GM18909 (cell line): ENCODE data around the gene TRRAP.

Source experiments
- ATAC-seq: cut with Tn5 transposase; IDR thresholded peaks from one replicate; pipeline ENCODE4 v1.9.1; 2021; ENCODE audit warnings: mild to moderate bottlenecking; ENCODE audit not compliant: unreplicated experiment, poor library complexity

TRRAP gene

DNA sequence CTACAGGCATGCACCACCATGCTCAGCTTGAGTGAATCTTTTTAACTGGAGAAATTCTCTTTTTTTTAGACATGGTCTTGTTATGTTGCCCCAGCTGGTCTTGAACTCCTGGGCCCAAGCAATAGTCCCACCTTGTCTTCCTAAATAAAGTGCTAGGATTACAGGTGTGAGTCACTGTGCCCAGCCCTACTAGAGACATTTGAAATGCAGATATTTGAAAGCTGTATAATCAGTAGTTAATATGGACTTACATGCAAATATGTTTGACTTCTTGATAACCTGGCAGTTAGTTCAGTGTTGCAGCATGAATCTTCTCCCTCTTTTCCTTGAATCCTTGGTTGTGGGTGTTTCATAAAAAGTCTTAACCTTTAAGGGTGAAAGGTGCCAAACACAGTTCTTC lies 8.7 kb downstream of the TRRAP start:
- no peak for ATAC-seq

DNA sequence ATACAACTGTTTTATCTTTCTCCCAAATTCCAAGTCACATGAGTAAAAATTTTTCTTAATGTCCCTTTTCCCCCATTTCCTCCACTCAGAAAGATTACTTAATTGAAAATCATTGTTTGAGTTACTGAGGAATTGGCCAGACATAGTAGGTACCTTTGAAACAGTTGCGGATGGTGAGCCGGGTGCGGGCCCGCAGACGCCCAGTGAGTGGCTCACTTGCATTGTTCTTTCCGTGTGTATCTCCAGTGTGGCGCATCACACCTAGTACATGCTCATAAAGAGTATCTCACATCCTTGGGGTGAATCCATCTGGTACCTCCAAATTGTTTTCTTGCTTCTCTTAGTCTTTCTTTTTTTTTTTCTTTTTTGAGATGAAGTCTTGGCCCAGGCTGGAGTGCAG lies 14.3 kb downstream of the TRRAP start:
- no peak for ATAC-seq

DNA sequence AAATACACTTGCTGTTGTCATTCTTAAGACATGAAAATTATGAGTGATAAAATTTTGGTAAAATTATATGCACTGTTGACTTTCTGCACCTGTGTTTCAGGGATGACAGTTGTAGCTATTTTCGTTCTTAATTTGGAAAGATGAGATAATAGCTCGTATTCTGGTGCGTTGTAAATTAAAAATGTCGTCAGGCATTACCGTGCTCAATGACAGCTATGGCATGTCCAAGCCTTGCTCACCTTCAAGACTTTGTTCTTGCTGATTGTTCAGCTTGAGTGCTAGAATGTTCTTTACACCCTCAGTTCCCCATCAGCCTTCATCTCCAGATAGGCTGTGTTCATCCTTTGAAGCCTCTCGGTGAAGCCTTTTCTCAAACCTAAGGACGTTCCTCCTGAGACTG lies 21.5 kb downstream of the TRRAP start:
- ATAC-seq, result no peak

DNA sequence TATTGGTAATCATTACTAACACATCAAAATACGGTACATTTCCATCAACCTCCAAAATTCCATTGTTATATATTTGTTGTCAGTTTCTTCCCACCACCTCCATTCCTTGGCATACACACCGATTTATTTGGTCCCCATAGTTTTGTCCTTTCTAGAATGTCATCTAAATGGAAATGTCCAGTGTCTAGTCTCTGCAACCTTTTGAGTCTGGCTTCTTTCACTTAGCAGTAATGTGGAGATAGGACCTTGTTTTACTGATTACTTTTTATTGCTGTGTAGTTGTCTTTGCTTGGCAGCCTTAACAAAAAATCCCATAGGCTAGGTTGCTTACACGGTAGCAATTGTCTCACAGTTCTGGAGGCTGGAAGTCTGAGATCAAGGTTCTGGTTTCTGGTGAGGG lies 22.5 kb downstream of the TRRAP start:
- ATAC-seq, result no peak

DNA sequence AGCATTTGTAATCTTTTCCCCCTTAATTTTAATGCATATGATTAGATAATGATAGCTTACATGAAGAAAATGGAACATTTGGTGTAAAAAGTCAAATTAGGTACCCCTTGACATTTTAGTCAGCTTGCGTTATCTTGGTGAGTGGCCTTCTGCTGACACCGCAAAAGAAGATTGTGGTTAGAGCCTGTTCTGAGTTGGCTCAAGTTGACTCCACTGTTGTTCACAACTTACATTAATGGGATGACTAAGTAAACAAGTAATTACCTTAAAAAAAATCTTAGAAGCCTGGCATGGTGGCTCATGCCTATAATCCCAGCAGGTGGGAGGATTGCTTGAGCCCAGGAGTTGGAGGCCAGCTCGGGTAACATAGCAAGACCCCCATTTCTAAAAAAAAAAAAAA lies 24.2 kb downstream of the TRRAP start:
- ATAC-seq, result no peak

DNA sequence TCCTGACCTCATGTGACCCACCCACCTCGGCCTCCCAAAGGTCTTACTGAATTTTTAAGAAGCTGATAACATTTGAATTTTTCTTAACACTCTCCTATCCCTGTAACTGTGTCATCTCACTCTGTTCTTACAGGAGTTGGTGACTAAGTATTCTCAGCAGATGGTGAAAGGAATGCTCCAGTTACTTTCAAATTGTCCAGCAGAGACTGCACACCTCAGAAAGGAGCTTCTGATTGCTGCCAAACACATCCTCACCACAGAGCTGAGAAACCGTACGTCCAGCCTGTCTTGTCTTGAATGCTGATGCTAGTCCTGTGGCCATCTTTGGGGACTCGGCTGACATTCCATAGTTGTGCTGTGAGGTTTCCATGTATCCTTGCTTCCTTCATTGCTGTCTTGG lies 24.9 kb downstream of the TRRAP start:
- ATAC-seq, result no peak

DNA sequence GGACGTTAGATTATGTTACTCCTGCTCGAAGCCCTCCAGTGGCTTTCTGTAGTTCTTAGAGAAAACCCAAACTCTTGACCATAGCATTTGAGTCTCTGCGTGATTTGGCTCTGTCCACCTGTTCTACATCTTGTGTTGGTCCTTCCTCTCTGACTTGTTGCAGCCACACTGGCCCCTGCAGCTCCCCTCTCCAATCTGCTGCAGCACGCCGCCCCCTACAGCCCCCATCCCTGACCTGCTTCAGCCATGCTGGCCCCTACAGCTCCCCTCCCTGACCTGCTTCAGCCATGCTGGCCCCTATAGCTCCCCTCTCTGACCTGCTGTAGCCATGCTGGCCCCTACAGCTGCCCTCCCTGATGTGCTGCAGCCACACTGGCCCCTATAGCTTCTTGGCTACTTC lies 29.2 kb downstream of the TRRAP start:
- no peak for ATAC-seq

DNA sequence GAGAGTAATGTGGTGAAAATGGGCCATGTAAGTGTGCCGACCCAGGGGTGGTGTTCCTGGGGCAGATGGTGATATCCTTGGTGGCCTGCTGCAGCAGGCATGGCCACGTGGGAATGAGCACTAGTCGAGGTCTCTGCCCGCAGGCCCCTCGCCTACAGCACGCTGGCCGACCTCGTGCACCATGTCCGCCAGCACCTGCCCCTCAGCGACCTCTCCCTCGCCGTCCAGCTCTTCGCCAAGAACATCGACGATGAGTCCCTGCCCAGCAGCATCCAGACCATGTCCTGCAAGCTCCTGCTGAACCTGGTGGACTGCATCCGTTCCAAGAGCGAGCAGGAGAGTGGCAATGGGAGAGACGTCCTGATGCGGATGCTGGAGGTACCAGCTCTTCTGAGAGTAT lies 30.3 kb downstream of the TRRAP start:
- ATAC-seq, result no peak

DNA sequence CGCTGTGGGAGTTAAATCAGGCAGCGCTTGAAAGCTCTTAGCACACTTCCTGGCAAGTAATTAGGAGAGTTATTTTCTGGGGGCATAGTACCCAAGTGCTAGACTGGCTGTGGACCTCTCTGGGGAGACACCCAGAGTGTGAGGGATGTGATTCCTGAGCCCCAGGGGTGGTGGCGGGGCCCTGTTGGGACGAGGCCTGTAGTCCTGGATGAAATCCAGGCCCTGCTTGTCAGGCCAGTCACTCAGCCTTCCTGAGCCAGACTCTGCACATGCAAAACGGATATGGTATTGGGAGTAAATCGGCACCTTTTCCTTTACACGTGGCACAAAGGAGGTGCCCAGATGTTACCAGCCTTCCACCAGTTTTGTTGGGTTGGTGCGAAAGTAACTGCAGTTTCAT lies 31.2 kb downstream of the TRRAP start:
- no peak for ATAC-seq

DNA sequence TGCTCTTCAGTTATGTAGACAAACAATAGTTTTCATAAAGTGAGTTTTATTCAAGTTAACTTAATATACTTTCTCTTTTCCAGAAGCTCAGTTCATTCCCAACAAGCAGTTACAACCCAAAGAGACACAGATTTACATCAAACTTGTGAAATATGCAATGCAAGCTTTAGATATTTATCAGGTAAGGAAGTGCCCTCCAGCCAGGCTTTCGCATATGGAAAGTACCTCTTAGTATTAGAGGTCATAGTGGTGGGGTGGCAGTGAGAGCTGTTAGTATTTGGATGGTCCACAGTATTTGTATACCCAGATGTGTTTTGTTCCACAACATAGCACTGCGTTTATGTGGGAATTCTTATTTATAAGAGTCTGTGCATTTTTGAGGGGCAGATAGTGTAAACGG lies 32.1 kb downstream of the TRRAP start:
- no peak for ATAC-seq

DNA sequence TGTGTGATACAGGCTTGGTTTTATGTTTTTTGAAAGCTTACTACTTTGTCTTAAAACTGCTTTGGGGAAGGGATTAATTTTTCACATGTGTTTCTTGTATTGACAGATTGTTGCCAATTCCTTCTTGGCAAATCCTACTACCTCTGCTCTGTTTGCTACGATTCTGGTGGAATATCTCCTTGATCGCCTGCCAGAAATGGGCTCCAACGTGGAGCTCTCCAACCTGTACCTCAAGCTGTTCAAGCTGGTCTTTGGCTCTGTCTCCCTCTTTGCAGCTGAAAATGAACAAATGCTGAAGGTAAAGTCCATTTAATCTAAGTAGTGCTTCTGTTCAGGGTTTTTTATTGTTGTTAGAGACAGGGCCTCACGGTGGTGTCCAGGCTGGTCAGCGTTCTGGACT lies 33.6 kb downstream of the TRRAP start:
- ATAC-seq, result no peak

DNA sequence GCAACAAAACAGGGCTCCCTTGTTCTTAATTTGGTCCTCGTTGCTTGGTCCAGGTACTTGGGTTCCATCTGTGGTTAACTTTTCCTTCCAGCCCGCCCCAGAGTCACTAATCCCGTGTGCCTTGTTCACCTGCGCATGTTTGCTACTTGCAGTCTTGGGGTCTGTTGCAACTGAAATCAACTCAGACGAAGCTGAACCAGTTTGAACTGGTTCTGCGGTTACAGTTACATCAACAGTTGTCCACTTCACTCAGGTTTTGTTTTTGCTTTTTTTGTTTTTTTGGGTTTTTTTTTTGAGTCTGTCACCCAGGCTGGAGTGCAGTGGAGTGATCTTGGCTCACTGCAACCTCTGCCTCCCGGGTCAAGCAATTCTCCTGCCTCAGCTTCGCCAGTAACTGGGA lies 34.7 kb downstream of the TRRAP start:
- no peak for ATAC-seq

DNA sequence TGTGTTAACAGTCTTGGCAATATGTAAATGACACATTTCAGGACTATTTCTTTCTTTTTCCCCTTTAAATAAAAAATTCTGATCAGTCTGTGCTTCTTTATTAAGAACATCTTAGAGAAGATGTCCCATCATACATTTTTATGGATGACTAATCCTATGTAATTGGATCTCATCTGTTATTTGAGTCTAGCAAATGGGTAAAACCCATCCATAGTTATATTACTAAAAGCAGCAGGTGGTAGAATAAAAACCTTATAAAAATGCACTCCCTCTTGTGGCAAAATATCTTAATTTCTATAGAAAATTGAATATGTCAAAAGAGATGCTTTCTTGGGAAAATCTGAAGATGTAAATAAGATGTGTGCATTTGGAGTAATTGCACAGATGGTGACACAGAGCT lies 35.3 kb downstream of the TRRAP start:
- ATAC-seq, result no peak

DNA sequence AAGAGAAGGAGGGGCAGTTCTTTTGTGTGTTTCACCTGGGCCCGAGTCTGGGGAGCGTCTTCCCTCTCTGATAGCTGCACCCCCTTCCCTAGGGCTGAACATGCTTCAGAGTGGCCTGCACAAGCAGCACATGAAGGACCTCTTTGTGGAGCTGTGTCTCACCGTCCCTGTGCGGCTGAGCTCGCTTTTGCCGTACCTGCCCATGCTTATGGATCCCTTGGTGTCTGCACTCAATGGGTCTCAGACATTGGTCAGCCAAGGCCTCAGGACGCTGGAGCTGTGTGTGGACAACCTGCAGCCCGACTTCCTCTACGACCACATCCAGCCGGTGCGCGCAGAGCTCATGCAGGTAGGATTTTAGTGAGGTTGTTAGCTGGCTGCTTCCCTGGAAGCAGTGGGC lies 39.0 kb downstream of the TRRAP start:
- no peak for ATAC-seq

DNA sequence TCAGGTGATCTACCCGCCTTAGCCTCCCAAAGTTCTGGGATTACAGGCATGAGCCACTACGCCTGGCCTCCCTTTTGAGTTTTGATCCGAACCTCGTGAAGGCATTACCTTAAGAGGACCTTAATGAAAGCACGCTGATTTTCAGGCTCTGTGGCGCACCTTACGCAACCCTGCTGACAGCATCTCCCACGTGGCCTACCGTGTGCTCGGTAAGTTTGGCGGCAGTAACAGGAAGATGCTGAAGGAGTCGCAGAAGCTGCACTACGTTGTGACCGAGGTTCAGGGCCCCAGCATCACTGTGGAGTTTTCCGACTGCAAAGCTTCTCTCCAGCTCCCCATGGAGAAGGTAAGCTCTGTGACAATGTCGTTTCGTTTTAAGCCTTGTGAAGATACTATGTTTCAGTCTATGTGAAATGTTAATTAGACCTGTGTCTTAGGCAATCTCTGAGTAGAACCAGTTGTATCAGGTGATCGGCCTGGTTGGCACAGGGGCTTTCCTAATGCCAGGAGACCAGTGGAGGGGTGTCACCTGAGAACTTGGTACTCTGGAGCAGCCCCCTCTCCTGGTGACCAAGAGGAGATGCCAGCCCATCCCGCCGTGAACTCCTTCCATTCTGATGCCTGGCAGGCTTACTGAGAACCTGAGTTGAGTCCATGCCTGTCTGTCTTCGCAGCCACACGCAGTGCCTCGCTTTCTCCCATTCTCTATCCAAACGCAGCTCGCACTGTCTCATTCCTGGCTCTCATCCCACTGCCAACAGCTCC lies 43.5 kb downstream of the TRRAP start:
- no peak for ATAC-seq

DNA sequence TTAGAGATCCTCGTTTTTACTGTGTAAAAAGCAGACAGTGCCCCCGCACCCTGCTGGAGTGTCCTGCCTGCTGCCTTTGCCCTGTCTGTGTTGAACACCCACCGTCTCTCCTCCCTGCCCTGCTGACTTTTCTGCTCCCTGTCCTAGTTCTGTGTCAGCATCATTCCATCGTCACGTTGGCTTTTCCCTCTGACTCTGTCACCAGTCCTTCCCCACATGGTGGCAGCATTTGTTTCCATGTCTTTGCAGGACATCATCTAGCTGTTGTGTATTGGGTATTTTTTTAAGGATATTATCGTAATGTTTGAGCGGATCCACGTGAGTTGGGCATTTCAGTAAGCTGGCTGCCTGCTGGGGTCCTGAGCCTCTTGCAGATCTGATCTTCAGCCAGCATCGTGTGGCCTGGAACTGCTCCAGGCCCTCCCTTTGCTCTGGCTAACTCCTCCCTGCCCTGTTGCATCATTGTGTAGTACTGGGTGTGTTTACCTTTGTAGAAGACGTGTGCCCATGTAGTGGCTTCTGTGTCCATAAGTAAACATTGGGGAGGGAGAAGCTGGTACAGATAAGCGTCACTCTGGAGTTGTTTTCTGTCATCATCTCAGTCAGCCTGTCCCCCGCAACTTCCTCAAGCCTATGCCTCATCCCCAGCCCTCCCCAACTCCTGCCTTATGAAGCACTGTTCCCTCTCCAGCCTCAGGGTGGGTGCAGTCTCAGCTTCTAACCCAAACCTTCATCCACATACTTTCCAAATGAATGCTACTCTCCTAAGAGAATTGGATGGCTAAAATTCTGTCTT lies 44.3 kb downstream of the TRRAP start:
- ATAC-seq, result no peak

DNA sequence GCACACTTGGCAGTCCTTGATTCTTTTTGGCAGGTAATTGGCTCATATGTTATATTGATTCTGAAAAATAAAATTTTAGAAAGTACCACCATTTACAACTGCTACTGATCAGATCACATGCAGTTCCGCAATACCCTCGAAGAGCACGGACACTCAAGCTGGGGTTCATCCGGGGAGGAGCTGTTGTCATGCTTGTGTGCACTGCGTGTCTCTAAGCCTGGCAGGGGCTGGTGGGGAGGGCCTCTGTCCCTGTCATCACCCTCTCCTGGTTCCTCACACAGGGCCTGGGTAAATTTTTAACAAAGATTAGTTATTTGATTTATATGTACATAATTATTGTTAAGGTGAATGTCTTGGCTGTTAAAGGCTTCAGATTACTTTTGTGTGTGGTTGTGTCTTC lies 45.2 kb downstream of the TRRAP start:
- ATAC-seq, result no peak

DNA sequence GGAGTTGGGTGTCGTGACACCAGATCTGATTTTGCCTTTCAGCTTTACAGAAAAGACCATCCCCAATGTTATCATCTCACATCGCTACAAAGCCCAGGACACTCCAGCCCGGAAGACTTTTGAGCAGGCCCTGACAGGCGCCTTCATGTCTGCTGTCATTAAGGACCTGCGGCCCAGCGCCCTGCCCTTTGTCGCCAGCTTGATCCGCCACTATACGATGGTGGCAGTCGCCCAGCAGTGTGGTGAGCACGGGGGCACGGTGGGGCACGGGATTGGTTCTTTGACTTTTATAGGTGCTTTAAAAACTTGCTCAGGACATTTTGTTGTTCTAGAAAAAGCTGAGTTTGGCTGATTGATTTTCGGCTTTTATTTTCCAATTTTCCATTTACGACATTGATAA lies 48.8 kb downstream of the TRRAP start:
- ATAC-seq, result no peak

DNA sequence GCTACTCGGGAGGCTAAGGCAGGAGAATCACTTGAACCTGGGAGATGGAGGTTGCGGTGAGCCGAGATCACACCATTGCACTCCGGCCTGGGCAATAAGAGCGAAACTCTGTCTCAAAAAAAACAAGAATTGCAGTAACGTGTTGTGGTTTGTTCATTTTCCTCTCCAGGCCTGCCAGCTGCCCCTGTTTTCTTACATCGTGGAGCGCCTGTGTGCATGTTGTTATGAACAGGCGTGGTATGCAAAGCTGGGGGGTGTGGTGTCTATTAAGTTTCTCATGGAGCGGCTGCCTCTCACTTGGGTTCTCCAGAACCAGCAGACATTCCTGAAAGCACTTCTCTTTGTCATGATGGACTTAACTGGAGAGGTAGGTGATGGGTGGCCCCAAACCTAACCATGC lies 52.1 kb downstream of the TRRAP start:
- no peak for ATAC-seq

DNA sequence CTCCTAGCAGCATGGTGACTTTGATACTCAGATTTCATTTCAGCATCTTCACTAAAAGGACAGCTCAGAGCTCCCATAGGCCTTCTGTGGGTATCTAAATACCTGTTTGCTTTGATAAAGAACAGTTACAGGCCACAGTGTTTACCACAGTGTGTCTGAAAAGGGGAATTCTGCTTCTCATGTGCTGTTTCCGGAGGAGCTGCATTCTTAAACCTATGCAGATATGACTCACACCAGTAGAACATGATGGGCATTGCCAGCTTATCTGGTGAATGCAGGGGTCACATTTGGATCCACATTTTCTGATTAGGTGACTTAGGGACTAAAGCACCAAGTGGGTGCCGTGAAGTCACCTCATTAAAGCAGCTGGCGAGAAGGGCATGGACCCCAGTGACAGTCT lies 52.6 kb downstream of the TRRAP start:
- no peak for ATAC-seq

DNA sequence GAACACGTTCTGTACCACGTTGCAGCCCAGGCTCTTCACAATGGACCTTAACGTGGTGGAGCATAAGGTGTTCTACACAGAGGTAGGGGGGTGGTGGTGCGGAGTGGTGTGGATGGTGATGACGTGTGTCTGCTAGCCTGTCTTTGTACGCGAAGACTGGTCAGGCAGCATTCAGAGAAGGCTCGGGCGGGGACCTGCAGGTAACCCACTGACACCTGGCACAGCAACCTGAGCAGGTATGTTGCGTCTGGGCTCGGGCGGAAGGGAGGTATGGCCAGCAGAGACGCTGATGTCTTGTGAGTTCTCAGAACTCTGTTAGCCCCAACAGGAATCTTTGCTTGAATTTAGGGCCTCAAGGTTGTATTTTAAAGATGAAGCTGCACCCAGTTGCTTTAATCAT lies 55.0 kb downstream of the TRRAP start:
- no peak for ATAC-seq

DNA sequence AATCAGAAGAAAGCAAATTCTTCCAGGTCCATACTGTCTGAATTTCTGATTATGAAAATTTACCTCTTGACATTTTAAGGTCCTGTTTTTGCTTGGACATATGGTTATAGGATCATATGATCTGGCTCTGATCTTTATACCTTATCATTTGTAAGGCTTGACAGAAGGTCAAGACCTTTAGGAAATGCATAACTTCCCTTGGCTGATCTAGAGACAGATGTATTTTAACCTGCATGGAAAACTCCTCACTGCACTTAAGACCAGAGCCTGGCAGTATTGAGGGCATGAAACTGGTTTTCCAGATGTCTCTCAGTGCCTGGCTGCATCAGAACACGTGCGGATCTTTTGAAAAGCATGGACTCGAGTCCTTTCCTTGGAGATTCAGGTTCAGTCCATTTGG lies 55.9 kb downstream of the TRRAP start:
- ATAC-seq, result no peak
